GM10266 (cell line): Measurements from ENCODE around the gene MACROH2A2.
"Not testable (repeated sequence)": the region's sequence is repeated elsewhere in the genome, so short reads cannot be mapped to it uniquely, and the experiment has no call there.

Experiments
- DNase-seq: peaks from one replicate; pipeline ENCODE4 v3.0.0; 2012; ENCODE audit errors: extremely low spot score
- TF ChIP-seq, protein P1 (sequence below): IDR thresholded peaks from 2 replicates; pipeline ENCODE4 v1.5.1; 2012; ENCODE audit warnings: mild to moderate bottlenecking, low read depth; ENCODE audit not compliant: control insufficient read depth, insufficient read depth; ENCODE audit errors: missing control alignments

The MACROH2A2 gene

GRCh38 chr10:70093335-70093944, 40.8 kb downstream of the MACROH2A2 start:
- TF ChIP-seq, protein P1, sequence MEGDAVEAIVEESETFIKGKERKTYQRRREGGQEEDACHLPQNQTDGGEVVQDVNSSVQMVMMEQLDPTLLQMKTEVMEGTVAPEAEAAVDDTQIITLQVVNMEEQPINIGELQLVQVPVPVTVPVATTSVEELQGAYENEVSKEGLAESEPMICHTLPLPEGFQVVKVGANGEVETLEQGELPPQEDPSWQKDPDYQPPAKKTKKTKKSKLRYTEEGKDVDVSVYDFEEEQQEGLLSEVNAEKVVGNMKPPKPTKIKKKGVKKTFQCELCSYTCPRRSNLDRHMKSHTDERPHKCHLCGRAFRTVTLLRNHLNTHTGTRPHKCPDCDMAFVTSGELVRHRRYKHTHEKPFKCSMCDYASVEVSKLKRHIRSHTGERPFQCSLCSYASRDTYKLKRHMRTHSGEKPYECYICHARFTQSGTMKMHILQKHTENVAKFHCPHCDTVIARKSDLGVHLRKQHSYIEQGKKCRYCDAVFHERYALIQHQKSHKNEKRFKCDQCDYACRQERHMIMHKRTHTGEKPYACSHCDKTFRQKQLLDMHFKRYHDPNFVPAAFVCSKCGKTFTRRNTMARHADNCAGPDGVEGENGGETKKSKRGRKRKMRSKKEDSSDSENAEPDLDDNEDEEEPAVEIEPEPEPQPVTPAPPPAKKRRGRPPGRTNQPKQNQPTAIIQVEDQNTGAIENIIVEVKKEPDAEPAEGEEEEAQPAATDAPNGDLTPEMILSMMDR, result no peak
- no peak for DNase-seq

DNA sequence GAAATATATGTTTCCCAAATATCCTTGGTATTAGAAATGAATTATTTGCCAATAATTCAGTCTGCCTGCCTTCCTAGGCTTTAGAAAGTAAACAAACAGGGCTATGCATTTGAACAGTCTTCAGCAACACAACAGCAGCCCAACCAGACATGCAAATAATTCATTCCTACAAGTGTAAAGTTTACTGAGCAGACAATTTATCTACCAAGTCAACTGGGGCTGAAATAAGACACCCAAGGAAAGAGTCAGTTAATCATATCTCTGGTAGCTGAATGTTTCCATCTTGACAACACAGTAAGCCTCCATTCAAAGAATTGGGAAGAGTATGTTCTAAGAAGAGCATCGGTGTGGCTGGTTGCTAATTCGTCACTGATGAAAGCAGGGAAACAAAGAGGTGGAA, 41.6 kb downstream of the MACROH2A2 start:
- no peak for DNase-seq
- TF ChIP-seq, protein P1, result no peak

DNA sequence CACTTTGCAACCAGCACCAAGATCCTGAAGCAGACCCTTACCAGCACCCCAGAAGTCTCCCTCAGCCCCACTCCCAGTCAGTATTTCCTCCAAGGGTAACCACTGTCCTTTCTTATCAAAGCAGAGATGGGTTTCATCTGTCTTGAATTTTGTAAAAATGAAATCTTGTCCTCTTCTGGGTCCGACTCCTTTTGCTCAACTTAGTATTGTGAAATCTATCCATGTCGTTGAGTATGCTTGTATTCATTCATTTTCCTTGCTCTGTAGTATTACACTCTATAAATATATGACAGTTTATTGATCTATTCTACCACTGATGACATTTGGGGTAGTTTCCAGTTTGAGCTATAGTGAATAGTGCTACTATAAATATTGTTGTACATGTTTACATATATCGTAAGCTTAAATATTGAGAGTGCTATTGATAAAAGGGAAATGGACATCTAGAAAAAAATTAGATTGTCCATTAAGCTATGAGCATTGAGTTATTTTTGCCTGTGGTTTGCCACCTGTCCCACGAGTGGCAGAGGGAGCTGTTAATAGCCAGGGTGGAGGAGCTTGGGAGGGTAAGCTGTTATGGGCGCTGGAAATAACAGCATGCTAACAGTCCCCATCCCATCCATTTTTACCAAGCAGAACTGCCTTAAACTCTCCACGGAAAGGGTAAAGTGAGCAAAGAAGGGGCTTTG, 43.5 kb downstream of the MACROH2A2 start:
- TF ChIP-seq, protein P1, result no peak
- no peak for DNase-seq

- TF ChIP-seq, protein P1, result no peak
- DNase-seq, result no peak
Measured at GRCh38 chr10:70096705-70097420, 44.2 kb downstream of the MACROH2A2 start.

GRCh38 chr10:70097459-70097858, 44.8 kb downstream of the MACROH2A2 start:
- TF ChIP-seq, protein P1, result no peak
- no peak for DNase-seq

DNA sequence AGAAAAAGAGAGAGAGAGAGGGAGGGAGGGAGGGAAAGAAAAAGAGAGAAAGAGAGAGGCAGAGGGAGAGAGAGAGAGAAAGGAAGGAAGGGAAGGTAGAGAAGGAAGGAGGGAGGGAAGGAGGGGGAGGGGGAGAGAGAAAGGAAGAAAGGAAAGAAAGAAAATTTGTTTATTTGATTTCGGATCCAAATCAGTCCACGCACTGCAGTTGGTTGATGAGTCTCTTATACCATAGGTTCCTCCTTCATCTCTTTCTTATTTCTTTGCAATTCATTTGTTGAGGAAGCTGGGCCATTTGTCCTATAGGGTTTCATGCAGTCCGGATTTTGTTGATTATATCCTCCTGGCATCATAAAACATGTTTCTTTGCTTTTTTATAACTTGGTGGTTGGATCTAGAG, 45.6 kb downstream of the MACROH2A2 start:
- TF ChIP-seq, protein P1, result no peak
- no peak for DNase-seq

DNA sequence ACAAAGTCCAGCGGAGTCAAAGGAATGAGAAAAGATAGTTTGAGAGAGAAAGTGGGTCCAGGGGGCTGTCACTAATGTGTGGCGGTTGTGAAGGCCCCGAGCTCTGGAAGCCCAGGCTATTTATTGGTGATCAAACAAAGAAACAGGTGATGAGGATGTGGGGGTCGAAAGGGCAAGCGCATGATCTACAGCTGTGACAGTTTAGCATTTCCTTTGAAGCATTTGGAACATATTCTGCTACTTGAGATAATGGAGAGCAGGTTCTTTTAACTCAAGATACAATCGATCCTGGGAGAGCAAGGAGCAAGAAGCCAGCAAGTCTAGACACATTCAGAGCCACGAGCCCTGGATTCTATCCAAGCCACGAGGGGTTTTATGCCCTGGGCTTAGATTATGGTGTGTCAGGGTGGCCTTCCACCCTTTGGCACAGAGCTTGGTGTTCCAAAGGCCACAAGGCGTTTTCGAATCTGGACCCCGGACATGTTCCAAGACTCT, 48.5 kb downstream of the MACROH2A2 start:
- DNase-seq, result not testable (repeated sequence)
